Upper lobe of right lung (tissue), 1 donor: Measurements from ENCODE around the gene JTB. TPM values are rescaled to one million over a fixed set of nuclear protein-coding genes. Genes with fewer than 3 reads are reported as not detected.
A peak's percentile ranks its signal among the peaks of the same experiment; 100 is the strongest.

Source experiments
- ATAC-seq: fragments of 200-7000 bp; cut with Tn5 transposase; one replicate; pipeline ENCODE4 v1.9.1; 2020; ENCODE audit warnings: mild to moderate bottlenecking, moderate library complexity
- DNase-seq: peaks from one replicate; pipeline ENCODE4 v3.0.0-alpha.2; 2020
- H3K27ac ChIP-seq: fragments of 200-600 bp; one replicate; pipeline ENCODE4 v1.8.0; 2022
- H3K27me3 ChIP-seq: fragments of 200-600 bp; one replicate; pipeline ENCODE4 v1.8.0; 2022; ENCODE audit warnings: mild to moderate bottlenecking
- H3K36me3 ChIP-seq: fragments of 200-600 bp; one replicate; pipeline ENCODE4 v1.8.0; 2022
- H3K4me1 ChIP-seq: fragments of 200-600 bp; one replicate; pipeline ENCODE4 v1.8.0; 2022
- H3K4me3 ChIP-seq: fragments of 200-600 bp; one replicate; pipeline ENCODE4 v1.8.0; 2022; ENCODE audit warnings: mild to moderate bottlenecking
- H3K9me3 ChIP-seq: fragments of 200-600 bp; one replicate; pipeline ENCODE4 v1.8.0; 2022
- CTCF ChIP-seq: fragments of 200-600 bp; IDR thresholded peaks from one replicate; pipeline ENCODE4 v1.8.0; 2022; ENCODE audit warnings: antibody characterized with exemption
- intact Hi-C: fragments of 100-400 bp; cut with DNase I; formaldehyde crosslinking; loops from one replicate; pipeline ENCODE4 v1.11.0; 2022
- total RNA-seq: library from RNA; stranded (reverse); fragmentation: NEBNext Ultra II Directional; extraction: Animal tissue kit (Norgen Biotek cat#: 25700); gene quantifications from one replicate; pipeline ENCODE4 v1.2.1, GENCODE V29; 2021
- donor health status: DM: no; HTN: yes; CAD: no; lungs with severe emphysema.

The JTB gene
- total RNA-seq, 1 donor from 2014 or later, result 129 TPM

- peaks cover 34% of the 10 kb centered on the region for H3K36me3 ChIP-seq
- no peaks in the 10 kb centered on the region for H3K9me3 ChIP-seq
- intact Hi-C loops, result no loop called here
Observed at GRCh38 chr1:153973525-153973924, 3.9 kb downstream of the JTB start.

DNA sequence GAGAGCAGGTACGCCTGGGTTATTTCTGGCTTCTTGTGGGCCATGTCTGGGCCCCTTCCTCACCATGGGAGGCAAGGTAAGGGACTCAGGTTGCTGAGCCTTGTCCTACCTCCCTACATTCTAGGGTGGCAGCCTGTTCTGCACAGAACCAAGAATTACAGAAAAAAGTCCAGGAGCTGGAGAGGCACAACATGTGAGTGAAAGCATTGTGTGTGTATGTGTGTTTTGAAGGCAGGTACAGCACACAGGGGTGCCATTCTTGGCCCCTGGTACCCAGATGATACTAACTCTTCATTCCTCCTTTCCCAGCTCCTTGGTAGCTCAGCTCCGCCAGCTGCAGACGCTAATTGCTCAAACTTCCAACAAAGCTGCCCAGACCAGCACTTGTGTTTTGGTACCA, 4.4 kb downstream of the JTB start:
- H3K27me3 ChIP-seq, result no peaks in the 10 kb centered on the region
- H3K4me1 ChIP-seq, result peaks cover 20% of the 10 kb centered on the region
- no peak overlapping the region for H3K4me3 ChIP-seq
- peaks cover 34% of the 10 kb centered on the region for H3K36me3 ChIP-seq
- DNase-seq, result no peak
- intact Hi-C loops, result no loop called here
- no peak for TF ChIP-seq CTCF
- ATAC-seq, result no peak
- no peaks in the 10 kb centered on the region for H3K9me3 ChIP-seq
- no peak overlapping the region for H3K27ac ChIP-seq

More at GRCh38 chr1:153973525-153973924, 3.9 kb downstream of the JTB start:
- H3K4me1 ChIP-seq, result peaks cover 22% of the 10 kb centered on the region
- no peak overlapping the region for H3K4me3 ChIP-seq
- TF ChIP-seq CTCF, result no peak
- H3K27ac ChIP-seq, result no peak overlapping the region
- no peak for ATAC-seq
- DNase-seq, result no peak
- no peaks in the 10 kb centered on the region for H3K27me3 ChIP-seq

GRCh38 chr1:153970346-153970745, 7.1 kb downstream of the JTB start:
- ATAC-seq, result no peak
- no peak for TF ChIP-seq CTCF
- DNase-seq, result no peak
- Histone ChIP-seq H3K4me1 (peaks cover 24% of the 10 kb centered on the region), H3K36me3 (peaks cover 22% of the 10 kb centered on the region), H3K9me3 (no peaks in the 10 kb centered on the region), H3K4me3 (no peak overlapping the region), H3K27ac (no peak overlapping the region), H3K27me3 (no peaks in the 10 kb centered on the region)
- intact Hi-C loops, result no loop called here

DNA sequence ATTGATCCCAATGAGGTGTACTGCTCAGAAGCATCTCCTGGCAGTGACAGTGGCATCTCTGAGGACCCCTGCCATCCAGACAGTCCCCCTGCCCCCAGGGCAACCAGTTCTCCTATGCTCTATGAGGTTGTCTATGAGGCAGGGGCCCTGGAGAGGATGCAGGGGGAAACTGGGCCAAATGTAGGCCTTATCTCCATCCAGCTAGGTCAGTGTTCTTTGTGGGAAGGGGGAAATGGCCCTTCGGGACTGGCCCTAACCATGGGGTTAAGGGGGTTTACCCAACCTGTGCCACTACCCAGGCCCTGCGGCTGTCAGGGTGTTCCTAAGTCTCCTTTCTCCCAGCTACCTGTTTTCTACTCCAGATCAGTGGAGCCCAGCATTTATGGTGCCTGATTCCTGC, 8.5 kb downstream of the JTB start:
- Histone ChIP-seq H3K4me1 (peaks cover 24% of the 10 kb centered on the region), H3K27me3 (no peaks in the 10 kb centered on the region), H3K27ac (no peak overlapping the region), H3K9me3 (no peaks in the 10 kb centered on the region), H3K4me3 (no peak overlapping the region), H3K36me3 (peaks cover 9% of the 10 kb centered on the region)
- DNase-seq (no peak), ATAC-seq (no peak)
- intact Hi-C loops, result no loop called here
- no peak for TF ChIP-seq CTCF

- DNase-seq (no peak), ATAC-seq (no peak)
- TF ChIP-seq CTCF, result no peak
- Histone ChIP-seq H3K9me3 (no peaks in the 10 kb centered on the region), H3K36me3 (peaks cover 3% of the 10 kb centered on the region), H3K27ac (peak overlapping the region; percentile 24), H3K27me3 (no peaks in the 10 kb centered on the region), H3K4me3 (peak overlapping the region; percentile 75), H3K4me1 (peaks cover 24% of the 10 kb centered on the region)
- intact Hi-C loops, result no loop called here
Observed at GRCh38 chr1:153968408-153968807, 9.1 kb downstream of the JTB start.

GRCh38 chr1:153968000-153968363, 9.5 kb downstream of the JTB start:
- H3K27ac ChIP-seq, result peak overlapping the region; percentile 94
- no peaks in the 10 kb centered on the region for H3K27me3 ChIP-seq
- H3K36me3 ChIP-seq, result no peaks in the 10 kb centered on the region
- ATAC-seq (no peak), DNase-seq (peak; percentile 82)
- peaks cover 24% of the 10 kb centered on the region for H3K4me1 ChIP-seq
- peak overlapping the region; percentile 75 for H3K4me3 ChIP-seq
- TF ChIP-seq CTCF, result peak; percentile 9
- intact Hi-C loops, result no loop called here
- H3K9me3 ChIP-seq, result no peaks in the 10 kb centered on the region
